OCI-LY7 (cell line): ENCODE measurements around the gene RAB24. TPM values are rescaled to one million over a fixed set of nuclear protein-coding genes. Genes with fewer than 3 reads are reported as not detected.

Source experiments
- BruUV-seq: library from RNA; stranded (reverse); fragments of 400-500 nt; replicated peaks from 2 replicates; lab custom pipeline; 2021; lab: Mats Ljungman, UMichigan
- CTCF ChIA-PET: fragments of 300-600 bp; sonication (Branson Sonifier 250); formaldehyde crosslinking; loops from one replicate; lab custom pipeline; 2022; ENCODE audit warnings: antibody characterized with exemption; ENCODE audit not compliant: unreplicated experiment; lab: Charles Lee
- POLR2A ChIA-PET: fragments of 300-600 bp; sonication (Branson Sonifier 250); formaldehyde crosslinking; loops from one replicate; lab custom pipeline; 2022; ENCODE audit warnings: antibody characterized with exemption; lab: Charles Lee
- DNase-seq: peaks from one replicate; pipeline ENCODE4 v3.0.0-alpha.2; 2015; ENCODE audit warnings: low spot score
- H2AFZ ChIP-seq: fragments of 200-600 bp; sonication (generic), shearing (Covaris generic); 2 replicates; pipeline ENCODE4 v1.6.1; 2014; ENCODE audit warnings: mild to moderate bottlenecking, antibody characterized with exemption, low read length, moderate library complexity
- H3K27ac ChIP-seq: fragments of 200-600 bp; sonication (generic); 2 replicates; pipeline ENCODE4 v1.5.1; 2014; ENCODE audit warnings: mixed run types, low read depth, mild to moderate bottlenecking, moderate library complexity, low read length, inconsistent platforms; ENCODE audit not compliant: poor library complexity, severe bottlenecking
- H3K36me3 ChIP-seq: fragments of 200-600 bp; sonication (generic); 2 replicates; pipeline ENCODE4 v1.6.1; 2014; ENCODE audit warnings: mild to moderate bottlenecking, antibody characterized with exemption, low read length, moderate library complexity, mixed read lengths; ENCODE audit not compliant: insufficient read depth
- H3K4me1 ChIP-seq: fragments of 200-600 bp; sonication (generic); 2 replicates; pipeline ENCODE4 v1.5.1; 2014; ENCODE audit warnings: mild to moderate bottlenecking, low read length; ENCODE audit not compliant: insufficient read depth, poor library complexity, severe bottlenecking
- H3K4me2 ChIP-seq: fragments of 200-600 bp; sonication (generic); 2 replicates; pipeline ENCODE4 v1.6.1; 2014; ENCODE audit warnings: mild to moderate bottlenecking, low read length
- H3K4me3 ChIP-seq: fragments of 200-600 bp; sonication (generic); 2 replicates; pipeline ENCODE4 v1.5.1; 2014; ENCODE audit warnings: mild to moderate bottlenecking, low read depth, low read length; ENCODE audit not compliant: poor library complexity, severe bottlenecking
- H3K79me2 ChIP-seq: fragments of 200-600 bp; sonication (generic); 2 replicates; pipeline ENCODE4 v1.6.1; 2016; ENCODE audit warnings: low read depth, mild to moderate bottlenecking, low read length, moderate library complexity, mixed read lengths; ENCODE audit not compliant: insufficient read depth
- H3K9me2 ChIP-seq: fragments of 200-600 bp; sonication (generic); 2 replicates; pipeline ENCODE4 v1.6.1; 2016; ENCODE audit warnings: mild to moderate bottlenecking, low read length, mixed read lengths; ENCODE audit not compliant: insufficient read depth
- H3K9me3 ChIP-seq: fragments of 200-600 bp; sonication (generic); 2 replicates; pipeline ENCODE4 v1.6.1; 2014; ENCODE audit warnings: mild to moderate bottlenecking, mixed run types, low read length, mixed read lengths
- H4K20me1 ChIP-seq: fragments of 200-600 bp; sonication (generic); 2 replicates; pipeline ENCODE4 v1.6.1; 2014; ENCODE audit warnings: mild to moderate bottlenecking, antibody characterized with exemption, low read length, moderate library complexity, mixed read lengths; ENCODE audit not compliant: insufficient read depth
- EZH2phosphoT487 ChIP-seq: fragments of 200-600 bp; sonication (generic); IDR thresholded peaks from 2 replicates; pipeline ENCODE4 v1.6.1; 2018; ENCODE audit warnings: low read depth, borderline replicate concordance, mild to moderate bottlenecking, mixed run types, antibody characterized with exemption, low read length, moderate library complexity, mixed read lengths
- intact Hi-C: fragments of 100-400 bp; cut with micrococcal nuclease; formaldehyde crosslinking; loops from one replicate; pipeline ENCODE4 v1.10.0; 2022; ENCODE audit not compliant: unreplicated experiment
- total RNA-seq, 2 experiments: library from RNA; depleted of rRNA in 1 of 2; stranded (reverse); fragments of >200 nt in 1 of 2; shearing (Covaris generic) in 1 of 2; gene quantifications; 2 replicates each; pipeline ENCODE4 v1.2.3, GENCODE V29; 2014 to 2022
- TF ChIP-seq, protein P1 (sequence below): fragments of 200-600 bp; sonication (generic); conservative IDR thresholded peaks from 2 replicates; pipeline ENCODE4 v1.5.1; 2014; ENCODE audit warnings: mild to moderate bottlenecking, antibody characterized with exemption, low read length, moderate library complexity, mixed read lengths

RAB24 gene
- total RNA-seq, 2 experiments from 2014 or later: 25.8 to 36.1 TPM

- CTCF ChIA-PET: no interaction called here
- DNase-seq: no peak
- no peaks in the 10 kb centered on the region for H3K9me3 ChIP-seq
- no peaks in the 10 kb centered on the region for H4K20me1 ChIP-seq
- no peak overlapping the region for H3K4me3 ChIP-seq
- H3K27ac ChIP-seq: no peak overlapping the region
- H3K4me1 ChIP-seq: no peaks in the 10 kb centered on the region
- intact Hi-C loops: no loop called here
- H3K9me2 ChIP-seq: no peaks in the 10 kb centered on the region
- H3K79me2 ChIP-seq: no peaks in the 10 kb centered on the region
- no peak for TF ChIP-seq EZH2phosphoT487
- TF ChIP-seq, protein P1, sequence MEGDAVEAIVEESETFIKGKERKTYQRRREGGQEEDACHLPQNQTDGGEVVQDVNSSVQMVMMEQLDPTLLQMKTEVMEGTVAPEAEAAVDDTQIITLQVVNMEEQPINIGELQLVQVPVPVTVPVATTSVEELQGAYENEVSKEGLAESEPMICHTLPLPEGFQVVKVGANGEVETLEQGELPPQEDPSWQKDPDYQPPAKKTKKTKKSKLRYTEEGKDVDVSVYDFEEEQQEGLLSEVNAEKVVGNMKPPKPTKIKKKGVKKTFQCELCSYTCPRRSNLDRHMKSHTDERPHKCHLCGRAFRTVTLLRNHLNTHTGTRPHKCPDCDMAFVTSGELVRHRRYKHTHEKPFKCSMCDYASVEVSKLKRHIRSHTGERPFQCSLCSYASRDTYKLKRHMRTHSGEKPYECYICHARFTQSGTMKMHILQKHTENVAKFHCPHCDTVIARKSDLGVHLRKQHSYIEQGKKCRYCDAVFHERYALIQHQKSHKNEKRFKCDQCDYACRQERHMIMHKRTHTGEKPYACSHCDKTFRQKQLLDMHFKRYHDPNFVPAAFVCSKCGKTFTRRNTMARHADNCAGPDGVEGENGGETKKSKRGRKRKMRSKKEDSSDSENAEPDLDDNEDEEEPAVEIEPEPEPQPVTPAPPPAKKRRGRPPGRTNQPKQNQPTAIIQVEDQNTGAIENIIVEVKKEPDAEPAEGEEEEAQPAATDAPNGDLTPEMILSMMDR: no peak
- H3K4me2 ChIP-seq: no peak overlapping the region
- BruUV-seq: no TSS peak
- POLR2A ChIA-PET: no interaction called here
- H3K36me3 ChIP-seq: peaks cover 60% of the 10 kb centered on the region
- H2AFZ ChIP-seq: no peak overlapping the region
Measured at GRCh38 chr5:177329883-177330282, 26.4 kb upstream of the RAB24 start.

GRCh38 chr5:177328545-177329231 is 25.2 kb upstream of the RAB24 start:
- no TSS peak for BruUV-seq
- Histone ChIP-seq H3K9me2 (no peaks in the 10 kb centered on the region), H3K27ac (no peak overlapping the region), H3K9me3 (no peaks in the 10 kb centered on the region), H3K36me3 (peaks cover 48% of the 10 kb centered on the region), H3K4me1 (no peaks in the 10 kb centered on the region), H4K20me1 (no peaks in the 10 kb centered on the region), H3K4me2 (no peak overlapping the region), H3K4me3 (no peak overlapping the region), H2AFZ (no peak overlapping the region), H3K79me2 (no peaks in the 10 kb centered on the region)
- CTCF ChIA-PET: no interaction called here
- intact Hi-C loops: no loop called here
- POLR2A ChIA-PET: no interaction called here
- no peak for DNase-seq
- no peak for TF ChIP-seq EZH2phosphoT487
- TF ChIP-seq, protein P1: no peak
